ENCODE measurements around the gene MIGA1.
"Not testable (repeated sequence)": the region's sequence is repeated elsewhere in the genome, so short reads cannot be mapped to it uniquely, and the experiment has no call there.

The MIGA1 gene

GRCh38 chr1:77797991-77798390 is 18.5 kb downstream of the MIGA1 start:
- no peak for DNase-seq

GRCh38 chr1:77802026-77802425 is 22.6 kb downstream of the MIGA1 start:
- DNase-seq, result no peak

GRCh38 chr1:77803371-77803770 is 23.9 kb downstream of the MIGA1 start:
- no peak for DNase-seq

- not testable (repeated sequence) for DNase-seq
Observed at GRCh38 chr1:77809787-77810462, 30.5 kb downstream of the MIGA1 start.

GRCh38 chr1:77811589-77811988 is 32.1 kb downstream of the MIGA1 start:
- DNase-seq, result not testable (repeated sequence)

- no peak for DNase-seq
Observed at GRCh38 chr1:77817368-77818209, 38.1 kb downstream of the MIGA1 start.

- no peak for DNase-seq
Observed at GRCh38 chr1:77820121-77820520, 40.7 kb downstream of the MIGA1 start.

- DNase-seq, result no peak
Observed at GRCh38 chr1:77824079-77824478, 44.6 kb downstream of the MIGA1 start.

GRCh38 chr1:77824694-77825093 is 45.2 kb downstream of the MIGA1 start:
- no peak for DNase-seq

GRCh38 chr1:77825131-77825709 is 45.8 kb downstream of the MIGA1 start:
- no peak for DNase-seq

GRCh38 chr1:77826851-77827250 is 47.4 kb downstream of the MIGA1 start:
- DNase-seq, result not testable (repeated sequence)

- no peak for DNase-seq
Observed at GRCh38 chr1:77828098-77828497, 48.6 kb downstream of the MIGA1 start.

- no peak for DNase-seq
Observed at GRCh38 chr1:77829851-77830250, 50.4 kb downstream of the MIGA1 start.

GRCh38 chr1:77830946-77831345 is 51.5 kb downstream of the MIGA1 start:
- DNase-seq, result no peak

- no peak for DNase-seq
Observed at GRCh38 chr1:77831566-77831965, 52.1 kb downstream of the MIGA1 start.

GRCh38 chr1:77831976-77832711 is 52.7 kb downstream of the MIGA1 start:
- DNase-seq, result no peak

- peak in 2 of 58 donors; percentile 20 to 40 for DNase-seq
Observed at GRCh38 chr1:77832901-77833300, 53.5 kb downstream of the MIGA1 start.

- no peak for DNase-seq
Observed at GRCh38 chr1:77833521-77834100, 54.2 kb downstream of the MIGA1 start.

- DNase-seq, result peak in 2 of 58 donors; percentile 7 to 11
Observed at GRCh38 chr1:77834771-77835334, 55.4 kb downstream of the MIGA1 start.

- DNase-seq, result no peak
Observed at GRCh38 chr1:77841574-77841973, 62.1 kb downstream of the MIGA1 start.

- DNase-seq, result no peak
Observed at GRCh38 chr1:77845951-77846350, 66.5 kb downstream of the MIGA1 start.

All from anterior cingulate cortex (tissue), 58 donors.